Uterus (tissue), 4 donors: ENCODE results near the gene SVIL. TPM values are rescaled to one million over a fixed set of nuclear protein-coding genes. Genes with fewer than 3 reads are reported as not detected.
A peak's percentile ranks its signal among the peaks of the same experiment; 100 is the strongest.

Experiments
- DNase-seq, 2 donors: peaks; one replicate each; pipeline ENCODE4 v3.0.0-alpha.2; 2019 to 2020
- H3K27ac ChIP-seq, 2 donors: fragments of 200-600 bp; sonication (generic); 1 replicate in 1 of 2; 2 replicates in 1 of 2; pipeline ENCODE4 v1.5.1; 2016 to 2018
- H3K27me3 ChIP-seq, 2 donors: fragments of 200-600 bp; sonication (generic); one replicate each; pipeline ENCODE4 v1.5.1; 2018 to 2019; ENCODE audit warnings: control low read depth in 1 of 2
- H3K36me3 ChIP-seq, 2 donors: fragments of 200-600 bp; sonication (generic); one replicate each; pipeline ENCODE4 v1.5.1; 2019; ENCODE audit warnings: control low read depth in 1 of 2
- H3K4me1 ChIP-seq, 2 donors: fragments of 200-600 bp; sonication (generic); one replicate each; pipeline ENCODE4 v1.5.1; 2018 to 2019; ENCODE audit warnings: control low read depth in 1 of 2
- H3K4me3 ChIP-seq, 2 donors: fragments of 200-600 bp; sonication (generic); 1 replicate in 1 of 2; 2 replicates in 1 of 2; pipeline ENCODE4 v1.5.1; 2018 to 2019; ENCODE audit warnings: mild to moderate bottlenecking in 1 of 2
- H3K9me3 ChIP-seq, 2 donors: fragments of 200-600 bp; sonication (generic); one replicate each; pipeline ENCODE4 v1.5.1; 2019; ENCODE audit warnings: control low read depth in 1 of 2
- CTCF ChIP-seq, 4 experiments: fragments of 200-600 bp in 2 of 4; fragments of 450-650 bp in 2 of 4; sonication (generic) in 2 of 4; IDR thresholded peaks; one replicate each; pipeline ENCODE4 v1.5.1; 2016 to 2019; ENCODE audit warnings: antibody characterized with exemption in 4 of 4, mild to moderate bottlenecking in 2 of 4, moderate library complexity in 1 of 4
- POLR2A ChIP-seq, 2 donors: fragments of 450-650 bp; IDR thresholded peaks; one replicate each; pipeline ENCODE4 v1.6.1; 2016; ENCODE audit warnings: antibody characterized with exemption in 2 of 2, mild to moderate bottlenecking in 1 of 2, moderate library complexity in 1 of 2
- intact Hi-C: fragments of 100-400 bp; cut with DNase I; formaldehyde crosslinking; loops from one replicate; pipeline ENCODE4 v1.15.1; 2023; ENCODE audit warnings: low total_unique reads
- total RNA-seq, 4 donors: library from RNA; depleted of rRNA in 3 of 4; stranded (reverse); fragments of >200 nt in 3 of 4; gene quantifications; one replicate each; pipeline versions ENCODE4 v1.1.0 to v1.2.4, GENCODE V29; 2014 to 2023
- donor health status: DM: yes; HTN: yes; CAD: no.

SVIL gene
- total RNA-seq, 4 donors from 2014 or later = 108 to 316 (median 209) TPM

- Histone ChIP-seq H3K36me3 (no peaks in the 10 kb centered on the region), H3K4me1 (peaks cover 0 to 21% of the 10 kb centered on the region in 2 donors), H3K27me3 (no peaks in the 10 kb centered on the region), H3K27ac (peak overlapping the region; percentile 79 to 93), H3K9me3 (no peaks in the 10 kb centered on the region), H3K4me3 (no peak overlapping the region)
- TF ChIP-seq POLR2A (IDR thresholded peaks at IDR 0.05) (no peak), CTCF (IDR thresholded peaks at IDR 0.05) (no peak)
- DNase-seq = no peak
- intact Hi-C loops = no loop called here
These were observed 15.1 kb upstream of the SVIL start for GRCh38 chr10:29649561-29650551.

GRCh38 chr10:29648983-29649268 lies 14.2 kb upstream of the SVIL start:
- Histone ChIP-seq H3K9me3 (no peaks in the 10 kb centered on the region), H3K4me1 (peaks cover 0 to 21% of the 10 kb centered on the region in 2 donors), H3K27me3 (no peaks in the 10 kb centered on the region), H3K4me3 (no peak overlapping the region), H3K36me3 (no peaks in the 10 kb centered on the region), H3K27ac (peak overlapping the region; percentile 79 to 93)
- TF ChIP-seq POLR2A (IDR thresholded peaks at IDR 0.05) (no peak), CTCF (IDR thresholded peaks at IDR 0.05) (no peak)
- intact Hi-C loops = no loop called here
- peak in 1 of 2 donors; percentile 47 for DNase-seq

GRCh38 chr10:29648114-29648982 lies 13.6 kb upstream of the SVIL start:
- H3K27me3 ChIP-seq = no peaks in the 10 kb centered on the region
- H3K9me3 ChIP-seq = no peaks in the 10 kb centered on the region
- intact Hi-C loops = no loop called here
- peak overlapping the region; percentile 79 to 93 for H3K27ac ChIP-seq
- peaks cover 0 to 21% of the 10 kb centered on the region in 2 donors for H3K4me1 ChIP-seq
- H3K36me3 ChIP-seq = no peaks in the 10 kb centered on the region
- TF ChIP-seq POLR2A (IDR thresholded peaks at IDR 0.05) (no peak), CTCF (IDR thresholded peaks at IDR 0.05) (no peak)
- DNase-seq = no peak
- no peak overlapping the region for H3K4me3 ChIP-seq

GRCh38 chr10:29647478-29647877 lies 12.7 kb upstream of the SVIL start:
- no peak for TF ChIP-seq POLR2A (IDR thresholded peaks at IDR 0.05)
- TF ChIP-seq CTCF (IDR thresholded peaks at IDR 0.05) = no peak
- no peak for DNase-seq
- H3K27ac ChIP-seq = peak overlapping the region; percentile 79 to 93
- H3K4me3 ChIP-seq = peak overlapping the region in 1 of 2 donors; percentile 5
- H3K27me3 ChIP-seq = no peaks in the 10 kb centered on the region
- intact Hi-C loops = no loop called here
- peaks cover 0 to 21% of the 10 kb centered on the region in 2 donors for H3K4me1 ChIP-seq
- no peaks in the 10 kb centered on the region for H3K36me3 ChIP-seq
- no peaks in the 10 kb centered on the region for H3K9me3 ChIP-seq
